Activated CD4-positive, alpha-beta T cell treated with anti-CD3 and anti-CD28 coated beads, Interleukin-2, amount 50 U/mL, for 48 hours (primary cell): ENCODE measurements around the gene CHST8.

Source experiments
- DNase-seq, 2 experiments: peaks; one replicate each; pipeline ENCODE4 v3.0.0-alpha.2; 2020

CHST8 gene

DNA sequence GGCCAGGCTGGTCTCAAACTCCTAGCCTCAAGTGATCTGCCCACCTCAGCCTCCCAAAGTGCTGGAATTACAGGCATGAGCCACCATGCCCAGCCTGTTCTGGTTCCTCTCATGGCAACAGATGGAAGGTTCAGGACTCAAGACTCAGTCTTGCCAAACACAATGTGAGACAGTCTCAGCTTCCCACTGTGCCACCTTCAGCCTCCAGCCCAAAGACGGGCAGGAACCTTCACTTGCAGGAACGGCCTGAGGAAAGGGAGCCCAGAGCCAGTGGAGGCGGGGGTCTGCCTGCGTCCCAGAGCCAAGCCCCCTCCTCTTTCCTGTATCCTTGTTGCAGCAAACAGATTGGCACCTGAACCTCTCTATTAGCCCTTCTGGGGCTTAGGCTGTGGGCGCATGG is 2.9 kb upstream of the CHST8 start:
- no peak for DNase-seq

DNA sequence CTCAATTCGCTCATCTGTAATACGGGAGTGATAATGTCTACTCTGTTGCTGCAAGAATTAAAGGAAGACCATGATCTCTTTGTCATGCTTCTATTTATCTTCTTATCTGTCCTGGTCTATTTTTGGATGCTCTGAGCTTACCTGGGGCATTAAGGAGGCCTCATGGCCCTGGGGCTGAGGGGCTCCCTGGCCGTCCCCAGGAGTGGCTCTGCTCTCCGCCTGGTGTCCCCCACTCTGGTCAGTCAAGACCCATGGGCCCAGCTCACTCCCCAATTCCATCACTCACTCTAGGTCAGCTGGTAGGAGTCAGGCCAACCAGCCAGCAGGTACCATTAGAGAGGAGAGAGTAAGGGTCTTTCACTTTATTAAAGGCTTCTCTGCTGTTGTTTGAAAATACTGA is 1.1 kb upstream of the CHST8 start:
- no peak for DNase-seq

DNA sequence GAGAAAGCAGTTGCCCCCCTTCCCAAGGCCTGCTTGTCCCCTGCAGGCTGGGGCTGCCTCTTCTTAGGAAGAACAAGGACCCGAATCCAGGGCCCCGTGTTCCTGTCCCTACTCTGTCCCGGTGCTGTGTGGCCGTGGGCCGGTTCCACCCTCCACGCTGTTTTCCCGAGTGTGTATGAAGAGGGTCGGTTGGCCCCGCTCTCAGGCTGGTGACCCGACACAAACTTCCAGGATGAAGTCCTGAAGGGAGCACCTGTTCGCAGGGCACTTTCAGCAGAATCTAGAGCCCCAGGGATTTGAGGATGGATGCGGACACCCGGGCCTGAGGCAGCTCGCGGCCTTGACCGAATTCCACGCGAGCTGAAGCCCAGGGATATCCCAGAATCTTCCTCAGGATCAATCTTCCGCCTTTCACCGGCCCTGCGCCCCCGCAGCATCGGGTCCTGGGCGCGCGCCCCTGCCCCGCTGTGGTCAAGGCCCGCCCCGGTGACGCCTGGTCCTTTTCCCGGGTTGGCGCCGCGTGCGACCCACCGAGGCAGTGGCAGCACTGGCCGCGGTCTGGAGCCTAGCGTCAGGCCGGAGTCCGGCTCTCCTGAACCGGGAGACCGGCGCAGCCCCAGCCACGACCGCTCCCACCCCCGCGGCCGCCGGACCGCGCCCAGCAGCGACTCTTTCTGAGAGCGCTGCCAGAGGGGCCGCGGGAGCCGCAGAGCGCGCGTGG is 528 bp upstream of the CHST8 start:
- no peak for DNase-seq

DNA sequence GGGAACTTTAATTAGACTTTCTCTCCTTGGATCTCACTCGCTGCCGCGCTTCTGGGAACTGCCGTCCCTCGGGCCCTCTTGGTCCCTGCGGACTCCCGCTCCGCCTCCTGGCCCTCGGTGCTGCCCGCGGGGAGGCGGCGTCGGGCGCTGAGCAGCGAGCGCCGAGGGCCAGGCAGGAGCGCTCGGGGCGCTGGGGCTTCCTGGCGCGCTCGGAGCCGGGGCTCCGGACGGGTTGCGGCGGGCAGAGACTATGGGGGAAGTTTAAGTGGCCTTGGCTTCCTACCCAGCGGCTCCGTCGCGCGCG is 704 bp downstream of the CHST8 start:
- DNase-seq, result no peak

DNA sequence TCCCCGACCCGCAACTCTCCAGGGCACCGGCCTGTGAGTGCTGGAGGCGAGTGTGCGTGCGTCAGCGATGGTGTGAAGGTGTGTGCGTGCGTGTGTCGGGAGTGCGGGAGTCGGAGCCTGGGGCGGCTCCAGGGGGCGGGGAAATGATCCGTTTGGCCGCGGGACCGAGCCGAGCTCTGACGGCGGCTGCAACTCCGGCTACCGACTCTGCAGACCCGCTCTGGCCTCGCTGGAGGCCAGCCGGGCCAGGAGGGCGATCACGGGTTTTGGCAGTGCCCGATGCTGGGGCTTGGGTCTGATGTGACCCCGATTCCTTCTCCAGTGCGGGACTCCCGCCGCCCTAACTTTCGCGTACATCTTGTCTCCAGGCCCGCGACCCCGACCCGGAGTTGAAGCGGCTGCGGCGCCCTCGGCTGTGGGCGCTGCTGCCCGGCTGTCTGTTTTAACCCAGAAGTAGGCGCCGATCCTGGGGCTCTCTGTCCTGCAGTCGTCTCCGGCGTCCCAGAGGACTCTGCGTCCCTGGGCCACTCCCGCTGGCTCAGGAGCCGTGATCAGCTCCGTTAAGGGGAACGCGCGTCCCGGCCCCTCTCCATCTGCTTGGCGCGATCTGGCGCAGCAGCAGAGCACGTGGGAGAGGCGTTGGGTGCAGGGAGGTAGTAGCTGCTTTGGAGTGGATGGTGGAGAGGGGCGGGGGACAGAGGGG is 1.2 kb downstream of the CHST8 start:
- no peak for DNase-seq

DNA sequence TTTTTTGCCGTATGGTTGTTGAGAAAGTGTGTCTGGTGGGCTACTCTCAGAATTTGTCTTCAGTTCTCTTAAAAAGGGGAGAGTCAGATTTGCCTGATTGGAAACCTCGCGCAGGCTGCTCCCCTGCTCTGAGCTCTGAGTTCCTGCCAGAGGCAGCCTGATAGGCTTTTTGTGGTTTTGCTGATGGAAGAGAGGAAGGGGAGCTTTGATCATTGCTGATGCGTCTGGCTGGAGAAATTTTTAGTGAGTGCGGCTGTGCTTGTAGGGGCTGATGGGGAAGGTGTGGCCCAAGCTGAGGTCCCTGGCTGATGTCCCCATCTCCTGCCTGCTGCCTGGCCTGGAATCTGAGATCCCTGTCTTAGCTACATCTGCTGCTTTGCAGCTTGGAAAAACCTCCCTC is 2.8 kb downstream of the CHST8 start:
- no peak for DNase-seq

DNA sequence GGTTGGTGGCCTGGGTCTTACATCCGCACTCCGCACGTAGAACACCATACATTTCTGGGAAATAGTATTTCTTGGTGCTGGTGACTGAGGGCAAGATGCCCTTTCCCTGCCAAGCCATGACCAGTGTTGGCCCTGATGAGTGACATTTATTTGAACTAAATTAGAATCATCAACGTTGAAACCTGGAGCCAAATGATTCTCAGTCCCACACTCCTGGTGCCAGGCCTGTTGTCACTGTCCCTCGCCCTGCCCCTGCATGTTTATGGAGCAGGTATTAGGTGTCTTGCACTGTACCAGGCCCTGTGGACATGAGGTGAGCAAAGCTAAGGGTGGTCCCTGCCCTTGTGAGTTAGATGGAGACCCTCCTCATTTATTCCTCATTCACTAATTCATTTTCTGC is 5.8 kb downstream of the CHST8 start:
- DNase-seq, result no peak

DNA sequence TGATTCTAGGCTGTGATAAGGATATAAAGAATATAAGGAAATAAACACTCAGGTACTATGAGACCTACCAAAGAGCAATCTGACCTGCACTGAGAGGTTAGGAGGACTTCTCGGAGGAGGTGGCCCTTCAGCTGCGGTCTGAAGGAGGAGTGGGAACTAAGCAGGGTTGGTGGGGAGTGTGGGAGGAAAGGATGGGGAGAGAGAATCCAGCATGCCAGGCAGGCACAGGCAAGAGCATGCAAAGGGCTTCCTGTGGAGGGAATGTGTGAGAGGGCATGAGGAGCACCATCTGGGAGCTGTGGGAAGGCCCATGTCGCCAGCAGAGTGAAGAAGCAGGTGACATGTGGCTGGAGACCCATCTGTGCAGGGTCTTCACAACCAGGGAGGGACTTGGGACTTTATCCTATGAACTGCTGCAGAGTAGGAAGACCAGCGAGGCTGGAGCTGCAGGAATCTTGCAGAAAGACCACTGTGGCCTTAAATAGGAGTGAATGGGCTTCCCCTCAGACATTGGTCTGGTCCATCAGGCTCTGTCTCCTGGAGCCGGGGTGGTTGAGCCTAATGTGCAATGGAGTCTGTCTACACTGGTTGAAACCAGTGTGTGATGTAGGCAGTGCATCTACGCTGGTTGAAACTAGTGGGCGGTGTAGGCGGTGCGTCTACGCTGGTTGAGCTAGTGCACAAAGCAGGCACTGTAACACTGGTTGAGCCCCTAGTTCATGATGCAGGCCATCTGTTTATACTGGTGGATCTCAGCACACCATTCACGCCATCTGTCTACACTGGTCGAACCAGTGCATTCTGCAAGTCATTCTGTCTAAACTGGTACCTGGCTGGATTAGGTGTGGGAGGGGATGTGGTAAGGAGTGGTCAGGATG is 6.4 kb downstream of the CHST8 start:
- no peak for DNase-seq

DNA sequence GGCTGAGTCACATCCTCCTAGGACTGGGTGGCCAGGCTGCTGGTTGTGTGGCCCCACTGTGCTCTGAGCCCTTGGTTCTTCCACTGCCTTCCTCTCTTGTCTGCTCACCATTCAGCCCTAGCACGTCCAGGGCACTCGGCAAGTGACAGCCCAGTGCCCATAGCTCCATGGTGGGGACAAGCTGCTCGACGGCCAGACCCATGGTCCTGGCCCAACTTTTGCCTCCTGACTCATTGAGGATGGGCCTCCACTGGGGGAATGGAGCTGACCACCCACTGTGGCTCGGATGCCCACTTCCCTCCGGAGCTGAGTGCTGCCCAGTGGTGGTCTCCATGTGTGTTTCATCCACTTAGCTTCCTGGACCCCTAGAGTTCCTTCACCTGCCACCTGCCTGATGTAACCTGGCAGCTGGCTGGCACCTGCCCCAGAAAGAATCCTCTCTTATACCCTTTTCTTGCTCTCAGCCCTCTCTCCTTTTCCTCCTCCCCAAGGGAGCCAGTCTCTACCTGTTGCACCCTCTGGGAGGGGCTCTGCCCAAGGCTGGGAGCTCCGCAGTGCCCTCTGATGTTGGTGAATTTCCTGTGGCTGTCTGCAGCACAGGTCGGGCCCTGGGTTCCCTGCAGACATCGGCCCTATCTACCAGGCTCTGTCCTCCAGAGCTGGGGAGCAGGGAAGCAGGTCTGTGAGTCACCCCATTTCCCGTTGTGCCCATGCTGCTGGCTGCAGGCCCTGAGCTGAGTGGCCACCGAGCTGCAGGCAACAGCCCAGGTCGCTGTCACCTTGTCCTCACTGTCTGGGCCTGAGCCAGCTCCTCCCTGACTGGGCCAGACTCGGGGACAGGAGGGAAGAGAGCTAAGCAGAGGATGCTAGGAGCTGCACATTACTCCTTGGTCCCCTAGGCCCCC is 7.4 kb downstream of the CHST8 start:
- DNase-seq, result no peak

DNA sequence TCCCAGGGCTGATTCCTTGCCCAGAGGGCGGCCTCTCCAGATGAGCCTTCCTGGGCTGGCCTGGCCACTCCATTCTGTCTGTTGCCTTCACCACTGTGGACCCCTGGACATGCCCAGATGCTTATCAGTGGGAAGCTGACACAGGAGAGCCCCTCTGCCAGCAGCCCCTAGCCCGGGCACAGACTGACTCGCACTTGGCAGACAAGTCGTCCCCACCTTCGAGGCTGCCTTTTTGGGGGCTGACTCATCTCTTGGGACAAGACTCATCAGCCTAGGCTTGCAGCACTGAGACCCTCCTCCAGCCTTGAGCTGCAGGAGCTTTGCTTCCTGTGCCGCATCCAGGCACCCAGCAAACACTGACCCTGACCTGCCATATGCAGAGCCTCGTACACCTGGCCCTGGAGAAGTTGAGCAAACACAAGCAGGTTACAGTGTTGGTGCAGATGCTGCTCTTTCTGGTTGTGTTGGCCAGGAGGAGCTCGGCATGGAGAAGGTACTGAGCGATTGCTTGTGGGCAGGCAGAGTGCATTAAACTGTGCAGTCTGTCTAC is 8.1 kb downstream of the CHST8 start:
- no peak for DNase-seq

DNA sequence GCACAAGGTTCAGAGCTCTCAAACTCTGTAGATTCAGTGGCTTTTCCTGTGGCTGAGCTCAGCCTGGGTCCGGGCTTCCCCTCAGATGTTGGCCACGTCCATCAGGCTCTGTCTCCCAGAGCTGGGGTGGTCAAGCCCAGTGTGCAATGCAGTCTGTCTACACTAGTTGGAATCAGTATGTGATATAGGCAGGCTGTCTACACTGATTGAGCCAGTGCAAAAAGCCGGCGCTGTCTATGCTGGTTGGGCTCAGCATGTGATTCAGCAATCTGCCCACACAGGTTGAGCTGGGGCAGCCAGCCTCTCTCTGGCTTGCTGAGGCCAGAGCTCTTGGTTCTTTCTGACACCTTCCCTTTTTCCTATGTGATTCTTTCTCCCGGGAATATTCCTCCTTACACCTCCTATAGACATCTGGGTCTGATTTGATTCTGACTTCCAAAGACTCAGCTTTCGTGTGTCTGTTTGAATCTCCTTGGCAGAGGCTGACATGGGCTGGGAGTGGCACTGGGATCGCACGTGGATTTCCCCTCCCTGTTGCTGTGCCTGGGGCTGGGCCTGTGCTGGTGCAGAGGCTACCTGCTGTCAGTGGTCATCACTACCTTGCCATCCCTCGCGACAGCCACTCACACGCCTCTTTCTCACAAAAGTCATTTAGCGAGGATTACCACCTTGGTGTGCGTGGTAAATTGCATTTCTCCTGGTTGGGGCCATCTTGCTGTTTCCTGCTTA is 9.3 kb downstream of the CHST8 start:
- DNase-seq, result no peak

DNA sequence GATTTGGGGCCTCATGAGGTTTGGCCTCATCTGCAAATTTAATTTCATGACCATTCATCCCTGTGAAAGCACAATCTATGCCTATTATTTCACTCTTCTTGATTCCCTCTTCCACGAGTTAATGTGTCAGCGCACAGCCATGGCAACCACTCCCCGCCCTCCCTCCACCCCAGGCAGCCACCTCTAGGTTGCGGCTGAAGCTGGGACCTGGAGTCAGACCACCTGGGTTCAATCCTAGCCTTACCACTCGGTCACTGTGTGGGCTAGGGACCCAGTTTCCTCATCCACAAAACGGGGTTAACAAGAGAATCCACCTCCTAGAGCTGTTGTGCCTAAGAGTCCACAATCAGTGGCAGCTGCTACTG is 9.8 kb downstream of the CHST8 start:
- DNase-seq, result no peak

DNA sequence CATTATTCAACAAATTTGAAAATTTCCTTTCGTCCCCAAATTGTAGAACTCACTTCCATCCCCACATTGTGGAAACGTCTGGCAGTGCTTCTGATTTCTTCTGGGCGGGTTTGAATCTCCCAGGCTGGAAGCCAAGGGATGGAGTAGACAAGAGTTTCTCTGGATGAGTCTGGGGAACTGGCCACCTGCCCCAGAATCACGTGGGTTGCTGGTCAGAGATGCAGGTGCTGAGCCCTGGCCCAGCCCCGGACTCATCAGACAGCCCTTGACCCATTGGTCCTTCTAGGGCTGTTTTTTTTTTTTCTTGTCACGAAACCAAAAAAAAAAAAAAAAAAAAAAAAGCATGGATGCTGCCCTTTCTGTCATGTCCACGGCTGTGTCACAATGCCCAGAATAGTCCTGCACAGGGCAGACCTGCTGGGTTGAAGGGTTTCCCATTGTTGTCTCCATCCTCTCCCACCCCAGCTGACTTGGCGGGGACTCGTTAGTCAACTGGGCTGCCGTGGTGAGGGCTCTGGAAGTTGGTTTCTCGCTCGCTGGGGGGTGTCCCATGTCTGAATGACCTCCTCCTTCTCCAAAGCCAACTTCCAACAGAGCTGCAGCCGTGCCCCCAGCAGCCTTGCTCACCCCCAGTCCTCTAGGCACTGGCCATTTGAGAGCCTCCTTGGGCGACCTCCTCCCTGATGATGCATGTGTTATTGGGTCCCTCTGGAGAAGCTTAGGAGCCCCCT is 12.8 kb downstream of the CHST8 start:
- no peak for DNase-seq

DNA sequence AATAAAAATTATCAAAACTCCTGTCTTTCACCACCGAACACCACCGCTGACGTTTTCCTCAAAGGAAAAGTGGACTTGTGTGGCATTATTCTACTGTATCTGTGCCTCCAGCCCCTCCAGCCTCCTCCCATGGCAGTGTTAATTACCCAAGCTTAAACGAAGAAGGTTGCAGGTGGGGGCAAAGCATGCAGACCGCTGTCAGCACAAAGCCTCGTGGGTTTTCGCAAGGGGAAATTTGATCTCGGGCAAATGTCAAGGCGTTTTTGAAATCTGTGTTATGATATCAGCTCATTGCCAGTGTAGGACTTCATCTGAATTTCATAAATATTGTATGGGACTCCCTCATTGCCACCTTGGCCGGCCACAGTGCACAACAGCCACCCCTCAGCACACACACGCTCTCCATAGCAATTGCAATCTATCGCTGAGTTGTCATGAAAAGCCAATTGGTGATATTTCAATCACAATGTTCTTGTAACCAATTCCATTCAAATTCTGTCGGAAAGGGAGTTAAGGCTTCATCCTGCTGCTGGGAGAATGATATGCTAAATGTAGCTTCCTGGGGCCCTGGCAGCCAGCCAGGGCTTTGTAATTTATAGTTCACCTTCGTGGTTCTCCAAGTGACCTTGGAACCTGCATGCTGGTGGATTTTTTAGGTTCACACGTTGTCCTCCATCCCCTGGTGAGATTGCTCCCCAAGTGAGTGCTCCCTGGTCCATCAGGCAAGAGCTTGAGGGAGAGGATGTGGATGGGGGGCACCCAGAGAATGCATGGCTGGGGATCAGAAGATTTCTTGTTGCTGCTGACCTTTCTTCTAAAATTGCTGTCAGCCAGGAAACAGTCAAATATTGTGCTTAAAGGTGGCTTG is 16.6 kb downstream of the CHST8 start:
- no peak for DNase-seq

DNA sequence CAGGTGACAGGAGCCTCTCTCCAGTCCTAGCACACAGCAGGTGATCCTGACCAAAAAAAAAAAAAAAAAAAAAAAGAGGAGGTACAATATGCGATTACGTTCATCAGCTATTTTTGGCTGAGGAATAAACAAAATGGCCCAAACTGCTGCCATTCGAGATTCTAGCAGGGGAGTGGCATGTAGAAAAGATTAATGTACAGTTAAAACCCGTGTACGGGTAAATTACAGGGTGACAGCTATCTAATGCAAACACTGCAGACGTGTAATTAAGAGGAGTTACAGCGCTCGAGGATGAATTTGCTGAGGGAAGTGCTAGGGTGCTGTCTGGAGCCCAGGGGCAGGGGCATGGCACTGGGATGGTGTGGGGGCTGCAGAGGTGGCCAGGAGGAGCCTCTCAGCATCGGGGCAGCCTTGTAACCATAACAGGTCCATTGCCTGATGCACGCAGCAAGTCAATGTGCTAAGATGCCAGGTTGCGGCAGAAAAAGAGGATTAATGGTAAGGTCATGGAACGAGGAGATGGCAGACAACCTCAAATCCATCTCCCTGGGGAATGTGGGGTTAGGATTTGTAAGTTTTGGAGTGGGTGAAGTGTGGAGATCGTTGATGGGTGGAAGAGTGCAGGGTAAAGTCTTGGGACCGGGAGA is 17.4 kb downstream of the CHST8 start:
- DNase-seq, result no peak

DNA sequence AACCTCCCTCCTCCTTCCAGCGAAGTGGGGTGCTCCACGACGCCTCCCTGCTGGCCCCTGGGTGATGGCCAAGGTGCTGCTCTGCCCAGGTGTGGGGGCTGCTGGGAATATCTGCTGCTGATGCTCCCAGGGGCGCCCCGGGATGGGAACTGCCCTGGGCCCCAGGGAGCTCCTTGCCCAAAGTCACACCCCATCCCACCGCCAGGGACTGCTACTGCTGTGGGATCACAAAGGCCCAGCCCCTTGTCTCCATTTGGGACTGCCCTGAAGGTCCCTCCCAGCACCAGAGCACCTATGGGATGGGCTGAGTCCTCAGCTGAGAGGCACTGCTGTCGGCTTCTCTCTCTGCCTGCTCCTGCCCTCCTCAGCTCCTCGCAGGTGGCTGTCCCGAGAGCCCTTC is 19.0 kb downstream of the CHST8 start:
- DNase-seq, result no peak

DNA sequence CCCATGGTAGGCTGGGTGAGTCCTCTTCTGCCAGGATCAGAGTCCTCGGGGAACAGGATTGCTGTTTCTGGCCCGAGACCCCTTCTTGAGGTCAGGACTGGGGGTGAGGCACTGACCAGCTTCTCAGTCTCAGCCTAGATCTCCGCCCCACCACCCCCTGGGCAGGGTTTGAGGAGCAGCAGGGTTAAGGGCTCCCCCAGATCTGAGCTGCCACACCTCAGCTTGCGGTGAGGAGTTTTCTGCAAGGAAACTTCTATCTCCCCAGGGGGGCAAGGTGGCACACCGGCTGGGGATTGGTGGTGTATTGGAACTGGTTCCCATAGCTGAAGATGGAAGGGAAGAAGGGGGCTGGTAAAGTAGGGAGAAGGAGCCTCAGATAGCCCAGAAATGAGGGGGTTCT is 19.5 kb downstream of the CHST8 start:
- DNase-seq, result no peak

DNA sequence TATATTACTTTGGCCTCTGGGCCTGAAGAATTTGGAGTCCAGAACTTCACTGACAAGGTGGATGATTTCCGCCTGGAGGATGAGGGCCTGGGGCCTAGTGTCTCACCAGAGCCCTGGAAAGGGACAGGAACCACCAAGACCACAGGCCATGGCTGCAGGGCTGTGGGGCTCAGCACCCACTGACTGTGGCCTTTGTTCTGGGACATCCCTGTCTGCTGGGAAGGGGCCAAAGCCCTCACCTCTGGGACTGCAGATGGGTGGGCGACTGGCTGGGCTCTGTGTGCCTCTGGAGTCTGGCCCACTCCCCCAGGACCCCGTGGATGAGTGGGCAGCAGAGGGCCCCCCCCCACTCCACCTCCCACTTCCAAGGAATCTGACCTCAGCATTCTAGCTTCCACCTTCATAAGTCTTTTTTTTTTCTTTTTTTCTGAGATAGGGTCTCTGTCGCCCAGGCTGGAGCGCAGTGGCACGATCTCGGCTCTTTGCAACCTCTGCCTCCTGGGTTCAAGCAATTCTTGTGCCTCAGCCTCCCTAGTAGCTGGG is 20.3 kb downstream of the CHST8 start:
- DNase-seq, result no peak

DNA sequence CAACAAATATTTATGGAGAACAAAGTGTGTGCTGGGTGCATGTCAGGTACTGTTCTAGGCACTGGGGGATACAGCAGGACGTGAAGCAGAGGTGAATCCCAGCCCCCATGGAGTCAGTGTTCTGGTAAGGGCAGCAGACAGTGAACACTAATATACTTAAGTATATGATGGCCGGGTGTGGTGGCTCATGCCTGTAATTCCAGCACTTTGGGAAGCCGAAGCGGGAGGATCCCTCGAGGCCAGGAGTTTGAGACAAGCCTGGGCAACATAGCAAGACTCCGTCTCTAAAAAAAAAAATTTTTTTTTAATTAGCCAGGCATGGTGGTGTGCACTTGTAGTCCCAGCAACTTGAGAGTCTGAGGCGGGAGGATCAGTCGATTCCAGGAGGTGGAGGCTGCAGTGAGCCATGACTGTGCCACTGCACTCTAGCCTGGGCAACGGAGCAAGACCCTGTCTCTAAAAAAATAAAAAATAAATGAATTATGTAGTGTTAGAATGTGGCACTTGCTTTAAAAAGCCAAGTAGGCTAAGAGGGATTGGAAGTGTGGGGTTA is 22.6 kb downstream of the CHST8 start:
- no peak for DNase-seq
